Naive thymus-derived CD8-positive, alpha-beta T cell (primary cell): Measurements from ENCODE around the gene CCSER1. TPM values are rescaled to one million over a fixed set of nuclear protein-coding genes. Genes with fewer than 3 reads are reported as not detected.
"Not testable (repeated sequence)": the region's sequence is repeated elsewhere in the genome, so short reads cannot be mapped to it uniquely, and the experiment has no call there.

Experiments used
- ATAC-seq, 2 donors: fragments of 150-1000 bp; cut with Tn5 transposase in 1 of 2; sonication (Bioruptor Pico), chemical (Tn5 transposase) in 1 of 2; 1 replicate in 1 of 2; 2 replicates in 1 of 2; pipeline ENCODE4 v1.10.0; 2021; ENCODE audit warnings: mild to moderate bottlenecking in 2 of 2, moderate library complexity in 2 of 2
- POLR2A ChIA-PET: fragments of 350-600 bp; sonication (Branson Sonifier 250); formaldehyde crosslinking; loops from one replicate; lab custom pipeline; 2021; ENCODE audit warnings: antibody characterized with exemption; lab: Charles Lee
- DNase-seq, 10 donors: peaks; one replicate each; pipeline versions ENCODE4 v3.0.0 to v3.0.0-alpha.2; 2020 to 2022
- H3K27ac Mint-ChIP-seq, 10 donors: one replicate each; pipeline ENCODE4 v1.8.0; 2020 to 2022; ENCODE audit warnings: mild to moderate bottlenecking in 10 of 10, mixed read lengths in 10 of 10, moderate library complexity in 4 of 10, inconsistent platforms in 1 of 10
- H3K27me3 Mint-ChIP-seq, 5 donors: one replicate each; pipeline ENCODE4 v1.8.0; 2021 to 2022; ENCODE audit warnings: mixed read lengths in 5 of 5
- H3K36me3 Mint-ChIP-seq, 3 donors: one replicate each; pipeline ENCODE4 v1.8.0; 2020 to 2022; ENCODE audit warnings: mixed read lengths in 3 of 3, mild to moderate bottlenecking in 2 of 3, inconsistent platforms in 1 of 3
- H3K4me1 Mint-ChIP-seq, 4 donors: one replicate each; pipeline ENCODE4 v1.8.0; 2021 to 2022; ENCODE audit warnings: mixed read lengths in 4 of 4
- H3K4me3 Mint-ChIP-seq, 10 donors: one replicate each; pipeline ENCODE4 v1.8.0; 2020 to 2022; ENCODE audit warnings: mild to moderate bottlenecking in 10 of 10, mixed read lengths in 10 of 10, moderate library complexity in 6 of 10, inconsistent platforms in 1 of 10
- H3K9me3 Mint-ChIP-seq, 9 donors: one replicate each; pipeline ENCODE4 v1.8.0; 2020 to 2022; ENCODE audit warnings: mixed read lengths in 9 of 9, mild to moderate bottlenecking in 3 of 9, inconsistent platforms in 1 of 9, moderate library complexity in 1 of 9
- polyA plus RNA-seq, 3 donors: library from polyadenylated mRNA; unstranded; fragments of 300-500 nt; fragmentation: Illumina TruSeq; gene quantifications; one replicate each; pipeline ENCODE4 v1.2.3, GENCODE V29; 2021
- total RNA-seq, 8 experiments: library from RNA in 2 of 8; stranded (reverse) in 2 of 8; gene quantifications; one replicate each; pipeline ENCODE4 v1.2.3 and lab custom pipeline; 2021 to 2026

CCSER1 gene
- total and polyA plus RNA-seq, 5 experiments from 2014 or later = 0.19 to 0.47 TPM; not detected in 3

GRCh38 chr4:90876296-90876695, 749.1 kb downstream of the CCSER1 start:
- H3K9me3 Mint-ChIP-seq = peaks cover 4 to 45% (median 11%) of the 10 kb centered on the region in 9 donors
- H3K4me1 Mint-ChIP-seq = no peaks in the 10 kb centered on the region
- no peak overlapping the region for H3K27ac Mint-ChIP-seq
- H3K27me3 Mint-ChIP-seq = peaks cover 0 to 4% (median 0%) of the 10 kb centered on the region in 5 donors
- no peak for ATAC-seq
- DNase-seq = no peak
- no peak overlapping the region for H3K4me3 Mint-ChIP-seq
- H3K36me3 Mint-ChIP-seq = no peaks in the 10 kb centered on the region
- POLR2A ChIA-PET = no interaction called here

GRCh38 chr4:90883519-90883918, 756.3 kb downstream of the CCSER1 start:
- POLR2A ChIA-PET = no interaction called here
- no peak for DNase-seq
- Mint-ChIP-seq H3K27me3 (no peaks in the 10 kb centered on the region), H3K4me1 (no peaks in the 10 kb centered on the region), H3K4me3 (no peak overlapping the region), H3K27ac (no peak overlapping the region), H3K36me3 (no peaks in the 10 kb centered on the region), H3K9me3 (peaks cover 0 to 31% (median 8%) of the 10 kb centered on the region in 9 donors)
- no peak for ATAC-seq

- H3K27ac Mint-ChIP-seq = no peak overlapping the region
- DNase-seq = no peak
- H3K4me1 Mint-ChIP-seq = no peaks in the 10 kb centered on the region
- H3K27me3 Mint-ChIP-seq = no peaks in the 10 kb centered on the region
- H3K9me3 Mint-ChIP-seq = peaks cover 0 to 15% (median 4%) of the 10 kb centered on the region in 9 donors
- POLR2A ChIA-PET = no interaction called here
- H3K4me3 Mint-ChIP-seq = no peak overlapping the region
- H3K36me3 Mint-ChIP-seq = no peaks in the 10 kb centered on the region
- ATAC-seq = no peak
Measured at GRCh38 chr4:90888571-90888970, 761.4 kb downstream of the CCSER1 start.

GRCh38 chr4:90889171-90889570, 762.0 kb downstream of the CCSER1 start:
- no peaks in the 10 kb centered on the region for H3K36me3 Mint-ChIP-seq
- ATAC-seq = no peak

GRCh38 chr4:90903413-90903812, 776.2 kb downstream of the CCSER1 start:
- H3K9me3 Mint-ChIP-seq = peaks cover 5 to 52% (median 23%) of the 10 kb centered on the region in 9 donors
- DNase-seq, H3K4me1 Mint-ChIP-seq, H3K27me3 Mint-ChIP-seq, H3K27ac Mint-ChIP-seq, POLR2A ChIA-PET, H3K4me3 Mint-ChIP-seq, ATAC-seq, H3K36me3 Mint-ChIP-seq: not testable (repeated sequence)

More at GRCh38 chr4:90889171-90889570, 762.0 kb downstream of the CCSER1 start:
- Mint-ChIP-seq H3K27ac (no peak overlapping the region), H3K9me3 (peaks cover 0 to 11% (median 2%) of the 10 kb centered on the region in 9 donors), H3K4me3 (no peak overlapping the region), H3K27me3 (no peaks in the 10 kb centered on the region), H3K4me1 (no peaks in the 10 kb centered on the region)
- no peak for DNase-seq
- POLR2A ChIA-PET = no interaction called here

GRCh38 chr4:90904021-90904420, 776.8 kb downstream of the CCSER1 start:
- H3K4me3 Mint-ChIP-seq = no peak overlapping the region
- no peak for ATAC-seq
- H3K27me3 Mint-ChIP-seq = no peaks in the 10 kb centered on the region
- peaks cover 5 to 48% (median 22%) of the 10 kb centered on the region in 9 donors for H3K9me3 Mint-ChIP-seq
- no peak for DNase-seq
- POLR2A ChIA-PET = no interaction called here
- peaks cover 0 to 9% (median 0%) of the 10 kb centered on the region in 3 donors for H3K36me3 Mint-ChIP-seq
- H3K27ac Mint-ChIP-seq = no peak overlapping the region
- H3K4me1 Mint-ChIP-seq = no peaks in the 10 kb centered on the region

GRCh38 chr4:90906239-90906638, 779.0 kb downstream of the CCSER1 start:
- H3K27me3 Mint-ChIP-seq = no peaks in the 10 kb centered on the region
- peaks cover 0 to 9% (median 0%) of the 10 kb centered on the region in 3 donors for H3K36me3 Mint-ChIP-seq
- no peak for DNase-seq
- H3K4me1 Mint-ChIP-seq = no peaks in the 10 kb centered on the region
- no peak overlapping the region for H3K4me3 Mint-ChIP-seq
- POLR2A ChIA-PET = no interaction called here
- peaks cover 2 to 37% (median 21%) of the 10 kb centered on the region in 9 donors for H3K9me3 Mint-ChIP-seq
- ATAC-seq = no peak
- no peak overlapping the region for H3K27ac Mint-ChIP-seq

GRCh38 chr4:90911724-90912434, 784.7 kb downstream of the CCSER1 start:
- DNase-seq, H3K27ac Mint-ChIP-seq, H3K4me3 Mint-ChIP-seq, POLR2A ChIA-PET, H3K4me1 Mint-ChIP-seq, H3K36me3 Mint-ChIP-seq, ATAC-seq, H3K27me3 Mint-ChIP-seq: not testable (repeated sequence)
- peaks cover 2 to 28% (median 9%) of the 10 kb centered on the region in 9 donors for H3K9me3 Mint-ChIP-seq

- Mint-ChIP-seq H3K36me3 (no peaks in the 10 kb centered on the region), H3K27me3 (no peaks in the 10 kb centered on the region), H3K27ac (no peak overlapping the region), H3K9me3 (peaks cover 0 to 8% (median 0%) of the 10 kb centered on the region in 9 donors), H3K4me1 (no peaks in the 10 kb centered on the region), H3K4me3 (no peak overlapping the region)
- POLR2A ChIA-PET = no interaction called here
- no peak for ATAC-seq
- DNase-seq = no peak
Measured at GRCh38 chr4:90922174-90922573, 795.0 kb downstream of the CCSER1 start.

- Mint-ChIP-seq H3K4me3 (no peak overlapping the region), H3K4me1 (no peaks in the 10 kb centered on the region), H3K27ac (no peak overlapping the region), H3K9me3 (no peaks in the 10 kb centered on the region), H3K36me3 (no peaks in the 10 kb centered on the region), H3K27me3 (no peaks in the 10 kb centered on the region)
- no peak for ATAC-seq
- POLR2A ChIA-PET = no interaction called here
- DNase-seq = no peak
Measured at GRCh38 chr4:90926957-90927356, 799.8 kb downstream of the CCSER1 start.

GRCh38 chr4:90943311-90943710, 816.1 kb downstream of the CCSER1 start:
- Mint-ChIP-seq H3K9me3 (peaks cover 0 to 17% (median 2%) of the 10 kb centered on the region in 9 donors), H3K36me3 (no peaks in the 10 kb centered on the region), H3K4me3 (no peak overlapping the region), H3K27me3 (no peaks in the 10 kb centered on the region), H3K4me1 (no peaks in the 10 kb centered on the region), H3K27ac (no peak overlapping the region)
- POLR2A ChIA-PET = no interaction called here
- DNase-seq (no peak), ATAC-seq (no peak)

GRCh38 chr4:90946945-90947344, 819.8 kb downstream of the CCSER1 start:
- no peak overlapping the region for H3K4me3 Mint-ChIP-seq
- H3K36me3 Mint-ChIP-seq = no peaks in the 10 kb centered on the region
- H3K4me1 Mint-ChIP-seq = no peaks in the 10 kb centered on the region
- H3K9me3 Mint-ChIP-seq = peaks cover 0 to 17% (median 2%) of the 10 kb centered on the region in 9 donors
- no peak overlapping the region for H3K27ac Mint-ChIP-seq
- POLR2A ChIA-PET = no interaction called here
- DNase-seq (no peak), ATAC-seq (no peak)
- no peaks in the 10 kb centered on the region for H3K27me3 Mint-ChIP-seq

- Mint-ChIP-seq H3K27me3 (no peaks in the 10 kb centered on the region), H3K4me3 (no peak overlapping the region), H3K4me1 (no peaks in the 10 kb centered on the region), H3K36me3 (no peaks in the 10 kb centered on the region), H3K9me3 (peaks cover 0 to 8% (median 0%) of the 10 kb centered on the region in 9 donors), H3K27ac (no peak overlapping the region)
- no peak for ATAC-seq
- POLR2A ChIA-PET = no interaction called here
- no peak for DNase-seq
Measured at GRCh38 chr4:90950385-90950841, 823.2 kb downstream of the CCSER1 start.

- ATAC-seq = no peak
- POLR2A ChIA-PET = no interaction called here
- peaks cover 0 to 8% (median 0%) of the 10 kb centered on the region in 9 donors for H3K9me3 Mint-ChIP-seq
Measured at GRCh38 chr4:90951037-90951436, 823.8 kb downstream of the CCSER1 start.

More at GRCh38 chr4:90951037-90951436, 823.8 kb downstream of the CCSER1 start:
- Mint-ChIP-seq H3K4me3 (no peak overlapping the region), H3K27me3 (no peaks in the 10 kb centered on the region), H3K27ac (no peak overlapping the region), H3K4me1 (no peaks in the 10 kb centered on the region), H3K36me3 (no peaks in the 10 kb centered on the region)
- DNase-seq = no peak
